ENCODE data around the gene ZFYVE26. TPM values are rescaled to one million over a fixed set of nuclear protein-coding genes. Genes with fewer than 3 reads are reported as not detected.

ZFYVE26 gene
- total and polyA plus RNA-seq, 2 of the 8 experiments (the other 6 are each of a cell fraction or from before 2014, with no cell fraction given) = 13.0 to 23.3 TPM

GRCh38 chr14:67719866-67720265 lies 96.5 kb downstream of the ZFYVE26 start:
- Histone ChIP-seq H3K14ac (ENCODE audit: insufficient read length) (no peak overlapping the region), H2AFZ (ENCODE audit: low read length) (no peak overlapping the region), H3K9me3 (ENCODE audit: insufficient read depth in 2 of 2, low read depth in 1 of 2, low read length in 1 of 2) (no peaks in the 10 kb centered on the region), H3K23me2 (ENCODE audit: low read depth, low read length) (no peaks in the 10 kb centered on the region), H3K4ac (replicated peaks; ENCODE audit: insufficient read length, low read depth, low read length) (no peak overlapping the region), H3K79me2 (ENCODE audit: control insufficient read depth in 1 of 2, insufficient read depth in 2 of 2, low read length in 2 of 2) (no peaks in the 10 kb centered on the region), H3K79me1 (ENCODE audit: low read depth, low read length) (no peaks in the 10 kb centered on the region), H2BK120ac (replicated peaks; ENCODE audit: low read depth, low read length) (no peak overlapping the region), H3K27me3 (replicated peaks in 1 of 4; ENCODE audit: control insufficient read depth in 3 of 4, extremely low read depth in 1 of 4, insufficient read depth in 3 of 4, low read length in 3 of 4) (no peaks in the 10 kb centered on the region), H3K4me3 (ENCODE audit: extremely low read depth in 1 of 4, insufficient read depth in 2 of 4, low read depth in 3 of 4, low read length in 4 of 4) (no peak overlapping the region), H2BK12ac (ENCODE audit: low read depth, low read length) (no peak overlapping the region), H3K18ac (ENCODE audit: extremely low read depth, low read length) (no peak overlapping the region), H2BK20ac (ENCODE audit: low read length) (no peak overlapping the region), H3K4me2 (ENCODE audit: insufficient read depth in 1 of 2, low read depth in 2 of 2, low read length in 2 of 2) (no peak overlapping the region), H4K20me1 (replicated peaks in 1 of 2; ENCODE audit: control insufficient read depth in 1 of 2, insufficient read depth in 2 of 2, low read length in 2 of 2) (no peaks in the 10 kb centered on the region), H3K9ac (replicated peaks in 1 of 4; ENCODE audit: extremely low read depth in 1 of 4, low read depth in 3 of 4, low read length in 3 of 4) (no peak overlapping the region), H3K56ac (replicated peaks; ENCODE audit: insufficient read length, low read depth, low read length) (no peak overlapping the region), H3K4me1 (replicated peaks in 1 of 4; ENCODE audit: control insufficient read depth in 3 of 4, insufficient read depth in 4 of 4, low read length in 3 of 4) (no peaks in the 10 kb centered on the region; a peak in 1 of 7 replicates), H2BK5ac (ENCODE audit: low read depth, low read length) (no peak overlapping the region), H4K8ac (ENCODE audit: extremely low read depth, insufficient read depth, low read length) (no peak overlapping the region), H4K91ac (replicated peaks; ENCODE audit: insufficient read length, low read length) (no peak overlapping the region), H2BK15ac (ENCODE audit: low read length) (no peak overlapping the region), H3K27ac (ENCODE audit: low read depth, low read length) (no peak overlapping the region), H3K23ac (ENCODE audit: insufficient read length) (no peak overlapping the region), H2AK5ac (ENCODE audit: low read depth, low read length) (no peak overlapping the region), H3K36me3 (ENCODE audit: control insufficient read depth in 2 of 4, insufficient read depth in 4 of 4, low read length in 3 of 4) (no peaks in the 10 kb centered on the region), H4K5ac (ENCODE audit: insufficient read length, low read depth, low read length) (no peak overlapping the region)
- ChIA-PET POLR2A (ENCODE audit: partially characterized antibody) (no interaction called here), CTCF (ENCODE audit: partially characterized antibody) (interaction anchor here (2.0 kb wide), 1 partner anchor 15 kb away, joined by 9 read pairs; no protein-coding TSS in a partner anchor)
- FAIRE-seq (no peak), DNase-seq (ENCODE audit: low read depth in 1 of 2, low spot score in 2 of 2) (no peak)
- WGBS, 2 experiments (ENCODE audit: extremely low coverage in 1 of 2, insufficient coverage in 1 of 2, insufficient read length in 1 of 2, insufficient replicate concordance in 2 of 2, low coverage in 1 of 2, low lambda C conversion rate in 2 of 2, missing lambda C conversion rate in 1 of 2) = 79% methylated on average over 2 of the region's 2 CpGs; no CpG with 5 or more reads in 1 of the 2 experiments
- TF ChIP-seq RNF2 (IDR thresholded peaks at IDR 0.05; ENCODE audit: borderline replicate concordance, low read depth, low read length, missing control alignments, poor library complexity, severe bottlenecking) (no peak), RFX5 (IDR thresholded peaks at IDR 0.05; ENCODE audit: borderline replicate concordance, low read depth, low read length) (no peak), TBP (IDR thresholded peaks at IDR 0.05; ENCODE audit: low read depth, low read length) (no peak), KDM4A (IDR thresholded peaks at IDR 0.05; ENCODE audit: low read depth, low read length, severe bottlenecking) (no peak), HDAC2 (IDR thresholded peaks at IDR 0.05; ENCODE audit: borderline replicate concordance in 1 of 2, low read depth in 2 of 2, low read length in 2 of 2) (no peak), TEAD4 (IDR thresholded peaks at IDR 0.05; ENCODE audit: low read depth, low read length) (no peak), E2F6 (IDR thresholded peaks at IDR 0.05) (no peak), HDAC6 (IDR thresholded peaks at IDR 0.05; ENCODE audit: low read depth, low read length) (no peak)

Data from H1 (cell line).